WTC11 (cell line): ENCODE measurements around the gene CACNA2D4. TPM values are rescaled to one million over a fixed set of nuclear protein-coding genes. Genes with fewer than 3 reads are reported as not detected.

ENCODE experiments used
- ATAC-seq: fragments of 200-7000 bp; cut with Tn5 transposase; 2 replicates; pipeline ENCODE4 v1.10.0; 2021; ENCODE audit warnings: mild to moderate bottlenecking, moderate library complexity
- CTCF ChIA-PET: fragments of 300-600 bp; sonication (Branson Sonifier 250); formaldehyde crosslinking; loops from one replicate; lab custom pipeline; 2021; ENCODE audit warnings: antibody characterized with exemption; lab: Charles Lee
- POLR2A ChIA-PET: fragments of 350-600 bp; sonication (Branson Sonifier 250); formaldehyde crosslinking; loops from one replicate; lab custom pipeline; 2021; ENCODE audit warnings: antibody characterized with exemption; lab: Charles Lee
- DNase-seq: peaks from one replicate; pipeline ENCODE4 v3.0.0; 2021; ENCODE audit warnings: low spot score
- H3K27ac Mint-ChIP-seq: 2 replicates; pipeline ENCODE4 v1.8.0; 2021; ENCODE audit warnings: mixed read lengths
- H3K27me3 Mint-ChIP-seq: 2 replicates; pipeline ENCODE4 v1.8.0; 2021; ENCODE audit warnings: low read depth, mild to moderate bottlenecking, moderate library complexity, mixed read lengths
- H3K36me3 Mint-ChIP-seq: 2 replicates; pipeline ENCODE4 v1.8.0; 2021; ENCODE audit warnings: mixed read lengths
- H3K4me1 Mint-ChIP-seq: 2 replicates; pipeline ENCODE4 v1.8.0; 2022; ENCODE audit warnings: mixed read lengths
- H3K4me3 Mint-ChIP-seq: 2 replicates; pipeline ENCODE4 v1.8.0; 2021; ENCODE audit warnings: mild to moderate bottlenecking, moderate library complexity, mixed read lengths
- H3K9me3 Mint-ChIP-seq: 2 replicates; pipeline ENCODE4 v1.8.0; 2021; ENCODE audit warnings: mixed read lengths
- ARID4B ChIP-seq: sonication (generic); formaldehyde crosslinking; IDR thresholded peaks from 2 replicates; pipeline ENCODE4 v1.8.0; 2023; ENCODE audit warnings: missing genetic modification reagents, mild to moderate bottlenecking, borderline replicate concordance
- E2F5 ChIP-seq: sonication (generic); formaldehyde crosslinking; IDR thresholded peaks from 2 replicates; pipeline ENCODE4 v1.8.1; 2022; ENCODE audit warnings: mild to moderate bottlenecking, moderate library complexity, missing genetic modification reagents
- EMX1 ChIP-seq: fragments of 250-450 bp; sonication (Bioruptor Pico); IDR thresholded peaks from 2 replicates; pipeline ENCODE4 v1.8.0; 2021; ENCODE audit warnings: mild to moderate bottlenecking
- ETV6 ChIP-seq: sonication (generic); formaldehyde crosslinking; IDR thresholded peaks from 2 replicates; pipeline ENCODE4 v1.8.1; 2022; ENCODE audit warnings: mild to moderate bottlenecking, missing genetic modification reagents
- GRHL2 ChIP-seq: fragments of 250-450 bp; sonication (Bioruptor Pico); IDR thresholded peaks from 2 replicates; pipeline ENCODE4 v1.8.0; 2022; ENCODE audit warnings: mild to moderate bottlenecking, moderate library complexity; ENCODE audit not compliant: insufficient replicate concordance, severe bottlenecking
- GTF2I ChIP-seq: fragments of 250-450 bp; sonication (Bioruptor Pico); conservative IDR thresholded peaks from 2 replicates; pipeline ENCODE4 v1.4.0; 2021; ENCODE audit warnings: mild to moderate bottlenecking
- IRF2 ChIP-seq: sonication (generic); formaldehyde crosslinking; IDR thresholded peaks from 2 replicates; pipeline ENCODE4 v1.8.0; 2022; ENCODE audit warnings: low read depth, missing genetic modification reagents, borderline replicate concordance
- JAZF1 ChIP-seq: fragments of 250-450 bp; sonication (Bioruptor Pico); IDR thresholded peaks from 2 replicates; pipeline ENCODE4 v1.9.0; 2021; ENCODE audit warnings: moderate library complexity, mild to moderate bottlenecking, inconsistent platforms
- JUN ChIP-seq: sonication (generic); formaldehyde crosslinking; IDR thresholded peaks from 2 replicates; pipeline ENCODE4 v1.8.0; 2023; ENCODE audit warnings: mild to moderate bottlenecking, missing genetic modification reagents
- NFYB ChIP-seq: sonication (generic); formaldehyde crosslinking; conservative IDR thresholded peaks from 2 replicates; pipeline ENCODE4 v1.8.0; 2022; ENCODE audit warnings: low read depth, missing genetic modification reagents
- NR2C2 ChIP-seq: sonication (generic); formaldehyde crosslinking; IDR thresholded peaks from 2 replicates; pipeline ENCODE4 v1.8.0; 2022; ENCODE audit warnings: mild to moderate bottlenecking, missing genetic modification reagents
- USF2 ChIP-seq: sonication (generic); formaldehyde crosslinking; IDR thresholded peaks from 2 replicates; pipeline ENCODE4 v1.8.1; 2023; ENCODE audit warnings: mild to moderate bottlenecking, missing genetic modification reagents, moderate library complexity
- total RNA-seq: library from RNA; stranded (reverse); gene quantifications from 3 replicates; pipeline ENCODE4 v1.2.3, GENCODE V29; 2021
- TF ChIP-seq, protein P1 (sequence below): sonication (generic); formaldehyde crosslinking; IDR thresholded peaks from 2 replicates; pipeline ENCODE4 v1.8.0; 2023; ENCODE audit warnings: mild to moderate bottlenecking, missing genetic modification reagents
- TF ChIP-seq, protein P2 (sequence below): fragments of 200-600 bp; IDR thresholded peaks from 2 replicates; pipeline ENCODE4 v1.8.0; 2022; ENCODE audit warnings: antibody characterized with exemption
- TF ChIP-seq, protein P3 (sequence below): sonication (generic); formaldehyde crosslinking; IDR thresholded peaks from 2 replicates; pipeline ENCODE4 v1.8.1; 2023; ENCODE audit warnings: mild to moderate bottlenecking, moderate library complexity, missing genetic modification reagents
- TF ChIP-seq, protein P4 (sequence below): sonication (generic); formaldehyde crosslinking; IDR thresholded peaks from 2 replicates; pipeline ENCODE4 v1.8.0; 2023; ENCODE audit warnings: missing genetic modification reagents
- TF ChIP-seq, protein P5 (sequence below): fragments of 250-450 bp; sonication (Bioruptor Pico); IDR thresholded peaks from 2 replicates; pipeline ENCODE4 v1.9.0; 2021; ENCODE audit warnings: moderate library complexity, mild to moderate bottlenecking, inconsistent platforms, borderline replicate concordance

The CACNA2D4 gene
- total RNA-seq, 1 experiment from 2014 or later, result 0.04 TPM

GRCh38 chr12:1795785-1796514 is 122.5 kb downstream of the CACNA2D4 start (continued):
- TF ChIP-seq, protein P1, sequence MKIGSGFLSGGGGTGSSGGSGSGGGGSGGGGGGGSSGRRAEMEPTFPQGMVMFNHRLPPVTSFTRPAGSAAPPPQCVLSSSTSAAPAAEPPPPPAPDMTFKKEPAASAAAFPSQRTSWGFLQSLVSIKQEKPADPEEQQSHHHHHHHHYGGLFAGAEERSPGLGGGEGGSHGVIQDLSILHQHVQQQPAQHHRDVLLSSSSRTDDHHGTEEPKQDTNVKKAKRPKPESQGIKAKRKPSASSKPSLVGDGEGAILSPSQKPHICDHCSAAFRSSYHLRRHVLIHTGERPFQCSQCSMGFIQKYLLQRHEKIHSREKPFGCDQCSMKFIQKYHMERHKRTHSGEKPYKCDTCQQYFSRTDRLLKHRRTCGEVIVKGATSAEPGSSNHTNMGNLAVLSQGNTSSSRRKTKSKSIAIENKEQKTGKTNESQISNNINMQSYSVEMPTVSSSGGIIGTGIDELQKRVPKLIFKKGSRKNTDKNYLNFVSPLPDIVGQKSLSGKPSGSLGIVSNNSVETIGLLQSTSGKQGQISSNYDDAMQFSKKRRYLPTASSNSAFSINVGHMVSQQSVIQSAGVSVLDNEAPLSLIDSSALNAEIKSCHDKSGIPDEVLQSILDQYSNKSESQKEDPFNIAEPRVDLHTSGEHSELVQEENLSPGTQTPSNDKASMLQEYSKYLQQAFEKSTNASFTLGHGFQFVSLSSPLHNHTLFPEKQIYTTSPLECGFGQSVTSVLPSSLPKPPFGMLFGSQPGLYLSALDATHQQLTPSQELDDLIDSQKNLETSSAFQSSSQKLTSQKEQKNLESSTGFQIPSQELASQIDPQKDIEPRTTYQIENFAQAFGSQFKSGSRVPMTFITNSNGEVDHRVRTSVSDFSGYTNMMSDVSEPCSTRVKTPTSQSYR (CRISPR knock-in tag), result no peak
- TF ChIP-seq GTF2I (CRISPR knock-in tag) (peak; percentile 96), E2F5 (CRISPR knock-in tag) (peak; percentile 47), EMX1 (no peak), ETV6 (CRISPR knock-in tag) (peak; percentile 78), NR2C2 (CRISPR knock-in tag) (no peak), JUN (CRISPR knock-in tag) (no peak), JAZF1 (CRISPR knock-in tag) (no peak), IRF2 (no peak)
- TF ChIP-seq, protein P2, sequence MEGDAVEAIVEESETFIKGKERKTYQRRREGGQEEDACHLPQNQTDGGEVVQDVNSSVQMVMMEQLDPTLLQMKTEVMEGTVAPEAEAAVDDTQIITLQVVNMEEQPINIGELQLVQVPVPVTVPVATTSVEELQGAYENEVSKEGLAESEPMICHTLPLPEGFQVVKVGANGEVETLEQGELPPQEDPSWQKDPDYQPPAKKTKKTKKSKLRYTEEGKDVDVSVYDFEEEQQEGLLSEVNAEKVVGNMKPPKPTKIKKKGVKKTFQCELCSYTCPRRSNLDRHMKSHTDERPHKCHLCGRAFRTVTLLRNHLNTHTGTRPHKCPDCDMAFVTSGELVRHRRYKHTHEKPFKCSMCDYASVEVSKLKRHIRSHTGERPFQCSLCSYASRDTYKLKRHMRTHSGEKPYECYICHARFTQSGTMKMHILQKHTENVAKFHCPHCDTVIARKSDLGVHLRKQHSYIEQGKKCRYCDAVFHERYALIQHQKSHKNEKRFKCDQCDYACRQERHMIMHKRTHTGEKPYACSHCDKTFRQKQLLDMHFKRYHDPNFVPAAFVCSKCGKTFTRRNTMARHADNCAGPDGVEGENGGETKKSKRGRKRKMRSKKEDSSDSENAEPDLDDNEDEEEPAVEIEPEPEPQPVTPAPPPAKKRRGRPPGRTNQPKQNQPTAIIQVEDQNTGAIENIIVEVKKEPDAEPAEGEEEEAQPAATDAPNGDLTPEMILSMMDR, result peak; percentile 96
- TF ChIP-seq, protein P3, sequence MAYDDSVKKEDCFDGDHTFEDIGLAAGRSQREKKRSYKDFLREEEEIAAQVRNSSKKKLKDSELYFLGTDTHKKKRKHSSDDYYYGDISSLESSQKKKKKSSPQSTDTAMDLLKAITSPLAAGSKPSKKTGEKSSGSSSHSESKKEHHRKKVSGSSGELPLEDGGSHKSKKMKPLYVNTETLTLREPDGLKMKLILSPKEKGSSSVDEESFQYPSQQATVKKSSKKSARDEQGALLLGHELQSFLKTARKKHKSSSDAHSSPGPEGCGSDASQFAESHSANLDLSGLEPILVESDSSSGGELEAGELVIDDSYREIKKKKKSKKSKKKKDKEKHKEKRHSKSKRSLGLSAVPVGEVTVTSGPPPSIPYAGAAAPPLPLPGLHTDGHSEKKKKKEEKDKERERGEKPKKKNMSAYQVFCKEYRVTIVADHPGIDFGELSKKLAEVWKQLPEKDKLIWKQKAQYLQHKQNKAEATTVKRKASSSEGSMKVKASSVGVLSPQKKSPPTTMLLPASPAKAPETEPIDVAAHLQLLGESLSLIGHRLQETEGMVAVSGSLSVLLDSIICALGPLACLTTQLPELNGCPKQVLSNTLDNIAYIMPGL (CRISPR knock-in tag), result peak; percentile 33; the same call in 1 of the 2 replicates

GRCh38 chr12:1795221-1795784 is 123.1 kb downstream of the CACNA2D4 start:
- H3K9me3 Mint-ChIP-seq, result no peaks in the 10 kb centered on the region
- no peak overlapping the region for H3K27ac Mint-ChIP-seq
- H3K27me3 Mint-ChIP-seq, result no peaks in the 10 kb centered on the region; the same call in 1 of the 2 replicates
- peaks cover 36% of the 10 kb centered on the region for H3K4me1 Mint-ChIP-seq
- H3K4me3 Mint-ChIP-seq, result peak overlapping the region; percentile 66
- DNase-seq, result no peak
- TF ChIP-seq, protein P4, sequence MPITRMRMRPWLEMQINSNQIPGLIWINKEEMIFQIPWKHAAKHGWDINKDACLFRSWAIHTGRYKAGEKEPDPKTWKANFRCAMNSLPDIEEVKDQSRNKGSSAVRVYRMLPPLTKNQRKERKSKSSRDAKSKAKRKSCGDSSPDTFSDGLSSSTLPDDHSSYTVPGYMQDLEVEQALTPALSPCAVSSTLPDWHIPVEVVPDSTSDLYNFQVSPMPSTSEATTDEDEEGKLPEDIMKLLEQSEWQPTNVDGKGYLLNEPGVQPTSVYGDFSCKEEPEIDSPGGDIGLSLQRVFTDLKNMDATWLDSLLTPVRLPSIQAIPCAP (CRISPR knock-in tag), result no peak
- TF ChIP-seq, protein P5, sequence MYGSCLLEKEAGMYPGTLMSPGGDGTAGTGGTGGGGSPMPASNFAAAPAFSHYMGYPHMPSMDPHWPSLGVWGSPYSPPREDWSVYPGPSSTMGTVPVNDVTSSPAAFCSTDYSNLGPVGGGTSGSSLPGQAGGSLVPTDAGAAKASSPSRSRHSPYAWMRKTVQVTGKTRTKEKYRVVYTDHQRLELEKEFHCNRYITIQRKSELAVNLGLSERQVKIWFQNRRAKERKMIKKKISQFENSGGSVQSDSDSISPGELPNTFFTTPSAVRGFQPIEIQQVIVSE (CRISPR knock-in tag), result no peak
- TF ChIP-seq NFYB (CRISPR knock-in tag) (no peak), USF2 (CRISPR knock-in tag) (no peak), JUN (CRISPR knock-in tag) (no peak), GRHL2 (CRISPR knock-in tag) (no peak), ARID4B (CRISPR knock-in tag) (no peak)
- ATAC-seq, result peak; percentile 2; the same call in 1 of the 2 replicates
- no peaks in the 10 kb centered on the region for H3K36me3 Mint-ChIP-seq
- ChIA-PET POLR2A (interaction anchor here (1.0 kb wide), 1 partner anchor 145 kb away, joined by 4 read pairs; no protein-coding TSS in a partner anchor), CTCF (interaction anchor here (0.7 to 7.0 kb wide), 14 partner anchors 36 to 241 kb away, joined by 3 to 119 read pairs (median 6); partner anchors contain the start of gene CACNA2D4)
